ENCODE results near the gene COQ9.
"Not testable (repeated sequence)": the region's sequence is repeated elsewhere in the genome, so short reads cannot be mapped to it uniquely, and the experiment has no call there.

Gene COQ9

GRCh38 chr16:57447186-57447962, at the start of gene COQ9, which contains the start of gene CIAPIN1:
TSS of gene COQ9 (plus strand) at chr16:57447479. CDS start at chr16:57447506, 27 bp downstream.
TSS of gene CIAPIN1 (minus strand) at chr16:57447385. CDS start at chr16:57440928, 6,457 bp downstream.
- DNase-seq = peak; percentile 22 to 93 (median 81)

- not testable (repeated sequence) for DNase-seq
These were observed 49.8 kb upstream of the COQ9 start for GRCh38 chr16:57397493-57397892.

GRCh38 chr16:57401943-57402640, 45.2 kb upstream of the COQ9 start:
- DNase-seq = no peak

- DNase-seq = peak in 1 of 51 donors; percentile 27
These were observed 43.1 kb upstream of the COQ9 start, which contains the start of gene CCL17 for GRCh38 chr16:57403965-57404817. TSS of gene CCL17 (plus strand) at chr16:57404767. CDS start at chr16:57413933, 9,166 bp downstream.

- DNase-seq = no peak
These were observed 42.2 kb upstream of the COQ9 start for GRCh38 chr16:57405097-57405496.

GRCh38 chr16:57406881-57407280, 40.4 kb upstream of the COQ9 start:
- DNase-seq = no peak

GRCh38 chr16:57407521-57408353, 39.5 kb upstream of the COQ9 start:
- no peak for DNase-seq

GRCh38 chr16:57409065-57409464, 38.2 kb upstream of the COQ9 start:
- no peak for DNase-seq

GRCh38 chr16:57409870-57410587, 37.2 kb upstream of the COQ9 start:
- no peak for DNase-seq

GRCh38 chr16:57411362-57411976, 35.8 kb upstream of the COQ9 start:
- no peak for DNase-seq

GRCh38 chr16:57412584-57412983, 34.7 kb upstream of the COQ9 start:
- DNase-seq = no peak

GRCh38 chr16:57413301-57413730, 34.0 kb upstream of the COQ9 start:
- no peak for DNase-seq

GRCh38 chr16:57413733-57414132, 33.5 kb upstream of the COQ9 start:
- DNase-seq = no peak

- no peak for DNase-seq
These were observed 31.2 kb upstream of the COQ9 start for GRCh38 chr16:57416084-57416483.

GRCh38 chr16:57419506-57419905, 27.8 kb upstream of the COQ9 start:
- DNase-seq = no peak

GRCh38 chr16:57422026-57422944, 25.0 kb upstream of the COQ9 start:
- peak in 4 of 51 donors; percentile 4 to 30 (median 19) for DNase-seq

GRCh38 chr16:57423152-57423551, 24.1 kb upstream of the COQ9 start:
- no peak for DNase-seq

GRCh38 chr16:57424583-57424982, 22.7 kb upstream of the COQ9 start:
- peak in 1 of 51 donors; percentile 17 for DNase-seq
